Osteoblast (primary cell): ENCODE measurements around the gene LSMEM2. TPM values are rescaled to one million over a fixed set of nuclear protein-coding genes. Genes with fewer than 3 reads are reported as not detected.

Experiments used
- DNase-seq: peaks from one replicate; pipeline ENCODE4 v3.0.0; 2011; ENCODE audit warnings: low spot score, mixed read lengths; ENCODE audit not compliant: insufficient read length; ENCODE audit errors: missing footprints
- H2AFZ ChIP-seq: 2 replicates; pipeline ENCODE4 v1.6.0; 2011; ENCODE audit warnings: mild to moderate bottlenecking, low read length
- H3K27ac ChIP-seq: 2 replicates; pipeline ENCODE4 v1.5.1; 2011; ENCODE audit warnings: mild to moderate bottlenecking, low read depth, low read length, moderate library complexity
- H3K27me3 ChIP-seq: 2 replicates; pipeline ENCODE4 v1.6.0; 2012; ENCODE audit warnings: mild to moderate bottlenecking, control low read depth, inconsistent platforms, low read length, moderate library complexity; ENCODE audit not compliant: insufficient read depth
- H3K36me3 ChIP-seq: 2 replicates; pipeline ENCODE4 v1.5.1; 2011; ENCODE audit warnings: mild to moderate bottlenecking, low read length, control low read depth, moderate library complexity; ENCODE audit not compliant: insufficient read depth
- H3K4me1 ChIP-seq: 2 replicates; pipeline ENCODE4 v1.5.1; 2011; ENCODE audit warnings: mild to moderate bottlenecking, low read length, control low read depth, moderate library complexity; ENCODE audit not compliant: insufficient read depth
- H3K4me2 ChIP-seq: 2 replicates; pipeline ENCODE4 v1.6.0; 2011; ENCODE audit warnings: mild to moderate bottlenecking, low read length; ENCODE audit not compliant: insufficient read depth
- H3K4me3 ChIP-seq: fragments of 200-600 bp; sonication (generic); 3 replicates; pipeline ENCODE4 v1.5.1; 2012; ENCODE audit warnings: mild to moderate bottlenecking, low read length, inconsistent platforms; ENCODE audit not compliant: insufficient read depth
- H3K79me2 ChIP-seq: 2 replicates; pipeline ENCODE4 v1.6.0; 2012; ENCODE audit warnings: mild to moderate bottlenecking, low read length, control low read depth, inconsistent platforms; ENCODE audit not compliant: insufficient read depth
- H3K9me3 ChIP-seq: 2 replicates; pipeline ENCODE4 v1.5.1; 2011; ENCODE audit warnings: low read depth, low read length, control low read depth
- H4K20me1 ChIP-seq: 2 replicates; pipeline ENCODE4 v1.6.0; 2012; ENCODE audit warnings: mild to moderate bottlenecking, low read length, control low read depth; ENCODE audit not compliant: insufficient read depth
- CTCF ChIP-seq: IDR thresholded peaks from 2 replicates; pipeline ENCODE4 v1.5.1; 2011; ENCODE audit warnings: mild to moderate bottlenecking, low read depth, low read length, moderate library complexity; ENCODE audit errors: extremely low read depth
- total RNA-seq: library from RNA; depleted of rRNA; stranded (reverse); fragments of >200 nt; gene quantifications from 2 replicates; pipeline ENCODE4 v1.2.3, GENCODE V29; 2012

LSMEM2 gene
- total RNA-seq, 1 donor = not detected

DNA sequence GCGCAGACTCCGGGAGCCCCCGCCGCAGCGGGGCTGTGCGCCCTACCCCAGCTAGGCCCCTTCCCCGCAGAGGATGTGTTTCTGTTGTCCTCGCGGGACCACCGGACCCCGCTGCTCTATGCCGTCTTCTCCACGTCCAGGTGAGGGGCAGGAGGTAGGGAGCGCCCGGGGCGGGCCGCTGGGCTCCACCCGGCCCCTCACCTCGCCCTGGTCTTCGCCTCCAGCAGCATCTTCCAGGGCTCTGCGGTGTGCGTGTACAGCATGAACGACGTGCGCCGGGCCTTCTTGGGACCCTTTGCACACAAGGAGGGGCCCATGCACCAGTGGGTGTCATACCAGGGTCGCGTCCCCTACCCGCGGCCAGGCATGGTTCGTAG lies 5.2 kb upstream of the LSMEM2 start:
- Histone ChIP-seq H3K9me3 (no peaks in the 10 kb centered on the region), H4K20me1 (no peaks in the 10 kb centered on the region), H3K27ac (no peak overlapping the region), H2AFZ (no peak overlapping the region), H3K36me3 (no peaks in the 10 kb centered on the region), H3K4me2 (peak overlapping the region; percentile 90), H3K4me3 (no peak overlapping the region), H3K79me2 (no peaks in the 10 kb centered on the region), H3K4me1 (peaks cover 22% of the 10 kb centered on the region), H3K27me3 (no peaks in the 10 kb centered on the region)
- TF ChIP-seq CTCF = no peak
- DNase-seq = no peak

DNA sequence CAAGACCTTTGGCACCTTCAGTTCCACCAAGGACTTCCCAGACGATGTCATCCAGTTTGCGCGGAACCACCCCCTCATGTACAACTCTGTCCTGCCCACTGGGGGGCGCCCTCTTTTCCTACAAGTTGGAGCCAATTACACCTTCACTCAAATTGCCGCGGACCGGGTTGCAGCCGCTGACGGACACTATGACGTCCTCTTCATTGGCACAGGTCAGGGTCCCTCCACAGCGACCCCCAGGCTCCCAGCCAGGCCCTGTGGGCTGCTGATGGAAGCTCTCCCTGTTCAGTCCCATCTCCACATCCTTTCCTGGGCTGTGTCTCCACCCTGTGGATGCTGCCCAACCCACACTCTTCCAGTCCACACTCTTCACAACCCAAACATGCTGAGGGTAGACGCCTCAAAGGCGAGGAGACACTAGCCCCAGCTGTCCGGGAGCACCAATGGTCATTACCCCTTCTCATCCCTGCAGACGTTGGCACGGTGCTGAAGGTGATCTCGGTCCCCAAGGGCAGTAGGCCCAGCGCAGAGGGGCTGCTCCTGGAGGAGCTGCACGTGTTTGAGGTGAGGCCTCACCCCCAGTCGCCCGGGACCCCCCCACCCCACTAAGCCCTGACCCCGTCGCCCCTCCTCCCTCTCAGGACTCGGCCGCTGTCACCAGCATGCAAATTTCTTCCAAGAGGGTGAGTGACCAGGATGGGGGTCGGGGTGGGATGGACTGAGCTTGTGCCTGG lies 4.3 kb upstream of the LSMEM2 start:
- Histone ChIP-seq H4K20me1 (no peaks in the 10 kb centered on the region), H3K4me3 (no peak overlapping the region), H3K36me3 (no peaks in the 10 kb centered on the region), H2AFZ (no peak overlapping the region), H3K4me2 (no peak overlapping the region), H3K27ac (no peak overlapping the region), H3K4me1 (peaks cover 13% of the 10 kb centered on the region), H3K79me2 (no peaks in the 10 kb centered on the region), H3K9me3 (no peaks in the 10 kb centered on the region), H3K27me3 (no peaks in the 10 kb centered on the region)
- peak; percentile 97 for DNase-seq
- TF ChIP-seq CTCF = peak; percentile 83

- Histone ChIP-seq H3K4me1 (peaks cover 5% of the 10 kb centered on the region), H2AFZ (no peak overlapping the region), H3K4me2 (no peak overlapping the region), H4K20me1 (no peaks in the 10 kb centered on the region), H3K27ac (no peak overlapping the region), H3K4me3 (no peak overlapping the region), H3K79me2 (no peaks in the 10 kb centered on the region), H3K27me3 (no peaks in the 10 kb centered on the region), H3K9me3 (no peaks in the 10 kb centered on the region), H3K36me3 (no peaks in the 10 kb centered on the region)
- TF ChIP-seq CTCF = no peak
- DNase-seq = peak; percentile 77
Measured at GRCh38 chr3:50275141-50275995, 3.5 kb upstream of the LSMEM2 start.

DNA sequence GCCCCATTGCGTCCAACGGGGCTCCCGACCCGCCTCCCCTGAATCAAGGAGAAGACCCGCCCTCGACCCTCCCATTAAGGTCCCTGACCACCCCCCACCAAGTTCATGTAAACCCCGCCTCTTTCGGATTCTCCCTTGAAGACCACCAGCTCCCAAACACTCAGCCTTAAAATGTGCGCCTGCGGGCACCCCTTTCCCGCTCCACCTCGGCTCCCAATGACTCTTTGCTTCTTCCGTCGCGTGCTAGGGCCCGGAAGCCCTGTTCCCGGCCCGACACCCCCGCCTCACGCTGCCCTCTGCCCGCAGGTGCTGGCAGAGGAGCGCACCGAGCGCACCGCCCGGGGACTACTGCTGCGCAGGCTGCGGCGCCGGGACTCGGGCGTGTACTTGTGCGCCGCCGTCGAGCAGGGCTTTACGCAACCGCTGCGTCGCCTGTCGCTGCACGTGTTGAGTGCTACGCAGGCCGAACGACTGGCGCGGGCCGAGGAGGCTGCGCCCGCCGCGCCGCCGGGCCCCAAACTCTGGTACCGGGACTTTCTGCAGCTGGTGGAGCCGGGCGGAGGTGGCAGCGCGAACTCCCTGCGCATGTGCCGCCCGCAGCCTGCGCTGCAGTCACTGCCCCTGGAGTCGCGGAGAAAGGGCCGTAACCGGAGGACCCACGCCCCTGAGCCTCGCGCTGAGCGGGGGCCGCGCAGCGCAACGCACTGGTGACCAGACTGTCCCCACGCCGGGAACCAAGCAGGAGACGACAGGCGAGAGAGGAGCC lies 2.7 kb upstream of the LSMEM2 start:
- no peak overlapping the region for H3K4me3 ChIP-seq
- H3K27ac ChIP-seq = no peak overlapping the region
- no peak overlapping the region for H2AFZ ChIP-seq
- H3K27me3 ChIP-seq = no peaks in the 10 kb centered on the region
- H3K36me3 ChIP-seq = no peaks in the 10 kb centered on the region
- no peaks in the 10 kb centered on the region for H3K9me3 ChIP-seq
- TF ChIP-seq CTCF = no peak
- no peaks in the 10 kb centered on the region for H3K4me1 ChIP-seq
- no peaks in the 10 kb centered on the region for H3K79me2 ChIP-seq
- peak; percentile 66 for DNase-seq
- H4K20me1 ChIP-seq = no peaks in the 10 kb centered on the region
- H3K4me2 ChIP-seq = no peak overlapping the region
